ENCODE data around the gene EVI5L. TPM values are rescaled to one million over a fixed set of nuclear protein-coding genes. Genes with fewer than 3 reads are reported as not detected.

Gene EVI5L
- polyA plus RNA-seq, 3 donors = 0.76 to 5.7 (median 1.3) TPM

DNA sequence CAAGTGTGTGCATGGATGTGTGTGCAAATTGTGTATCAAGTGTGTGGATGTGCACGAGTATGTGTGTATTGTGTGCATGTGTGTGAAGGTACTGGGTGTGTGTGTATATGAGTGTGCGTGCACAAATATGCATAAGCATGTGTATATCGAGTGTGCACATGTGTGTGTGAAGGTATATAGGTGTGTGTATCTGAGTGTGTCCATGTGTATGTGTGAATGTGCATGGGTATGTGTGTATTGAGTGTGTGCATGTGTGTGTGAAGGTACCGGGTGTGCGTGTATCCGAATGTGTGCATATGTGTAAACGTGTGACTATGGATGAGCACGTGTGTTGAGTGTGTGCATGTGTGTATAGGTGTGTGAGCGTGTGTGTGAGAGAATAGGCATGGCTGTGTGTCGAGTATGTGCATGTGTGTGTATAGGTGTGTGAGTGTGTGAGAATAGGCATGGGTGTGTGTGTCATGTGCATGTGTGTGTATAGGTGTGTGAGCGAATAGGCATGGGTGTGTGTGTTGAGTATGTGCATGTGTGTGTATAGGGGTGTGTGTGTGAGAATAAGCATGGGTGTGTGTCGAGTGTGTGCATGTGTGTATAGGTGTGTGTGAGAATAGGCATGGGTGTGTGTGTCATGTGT, 12.8 kb downstream of the EVI5L start:
- intact Hi-C loops (cut with micrococcal nuclease) = no loop called here
- Histone ChIP-seq H3K79me2 (ENCODE audit: insufficient read depth, low read length) (no peaks in the 10 kb centered on the region), H3K4me3 (replicated peaks in 1 of 3; ENCODE audit: low read depth in 2 of 3, low read length in 3 of 3) (no peak overlapping the region), H3K36me3 (replicated peaks in 1 of 2; ENCODE audit: control insufficient read depth in 1 of 2, insufficient read depth in 2 of 2, low read length in 2 of 2) (no peaks in the 10 kb centered on the region), H2AFZ (ENCODE audit: insufficient read depth, low read depth, low read length, poor library complexity, severe bottlenecking) (no peak overlapping the region), H3K27ac (ENCODE audit: low read depth in 1 of 2, low read length in 2 of 2) (no peak overlapping the region), H3K4me1 (ENCODE audit: control insufficient read depth in 1 of 2, insufficient read depth in 2 of 2, low read length in 2 of 2) (no peaks in the 10 kb centered on the region), H3K9me3 (replicated peaks in 1 of 2; ENCODE audit: control insufficient read depth in 1 of 2, insufficient read depth in 1 of 2, low read length in 2 of 2) (no peaks in the 10 kb centered on the region), H3K27me3 (ENCODE audit: control insufficient read depth in 2 of 2, insufficient read depth in 2 of 2, low read length in 2 of 2) (no peaks in the 10 kb centered on the region), H3K9ac (ENCODE audit: insufficient read depth, low read length, poor library complexity, severe bottlenecking) (no peak overlapping the region), H4K20me1 (ENCODE audit: insufficient read depth, low read length) (no peaks in the 10 kb centered on the region), H3K4me2 (replicated peaks; ENCODE audit: extremely low read depth, low read length, poor library complexity, severe bottlenecking) (no peak overlapping the region)
- Mint-ChIP-seq H3K27me3 (ENCODE audit: low read depth in 3 of 3) (peaks cover 0 to 6% (median 1%) of the 10 kb centered on the region in 3 donors), H3K4me1 (peaks cover 5% of the 10 kb centered on the region), H3K9me3 (peaks cover 0 to 5% (median 0%) of the 10 kb centered on the region in 7 donors), H3K27ac (no peak overlapping the region), H3K4me3 (no peak overlapping the region), H3K36me3 (peaks cover 0 to 3% of the 10 kb centered on the region in 2 donors)
- no peak for DNase-seq
- WGBS (ENCODE audit: insufficient coverage) = over 99% methylated on average over 12 of the region's 12 CpGs
- TF ChIP-seq, protein P1, sequence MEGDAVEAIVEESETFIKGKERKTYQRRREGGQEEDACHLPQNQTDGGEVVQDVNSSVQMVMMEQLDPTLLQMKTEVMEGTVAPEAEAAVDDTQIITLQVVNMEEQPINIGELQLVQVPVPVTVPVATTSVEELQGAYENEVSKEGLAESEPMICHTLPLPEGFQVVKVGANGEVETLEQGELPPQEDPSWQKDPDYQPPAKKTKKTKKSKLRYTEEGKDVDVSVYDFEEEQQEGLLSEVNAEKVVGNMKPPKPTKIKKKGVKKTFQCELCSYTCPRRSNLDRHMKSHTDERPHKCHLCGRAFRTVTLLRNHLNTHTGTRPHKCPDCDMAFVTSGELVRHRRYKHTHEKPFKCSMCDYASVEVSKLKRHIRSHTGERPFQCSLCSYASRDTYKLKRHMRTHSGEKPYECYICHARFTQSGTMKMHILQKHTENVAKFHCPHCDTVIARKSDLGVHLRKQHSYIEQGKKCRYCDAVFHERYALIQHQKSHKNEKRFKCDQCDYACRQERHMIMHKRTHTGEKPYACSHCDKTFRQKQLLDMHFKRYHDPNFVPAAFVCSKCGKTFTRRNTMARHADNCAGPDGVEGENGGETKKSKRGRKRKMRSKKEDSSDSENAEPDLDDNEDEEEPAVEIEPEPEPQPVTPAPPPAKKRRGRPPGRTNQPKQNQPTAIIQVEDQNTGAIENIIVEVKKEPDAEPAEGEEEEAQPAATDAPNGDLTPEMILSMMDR (IDR thresholded peaks at IDR 0.05) = no peak

DNA sequence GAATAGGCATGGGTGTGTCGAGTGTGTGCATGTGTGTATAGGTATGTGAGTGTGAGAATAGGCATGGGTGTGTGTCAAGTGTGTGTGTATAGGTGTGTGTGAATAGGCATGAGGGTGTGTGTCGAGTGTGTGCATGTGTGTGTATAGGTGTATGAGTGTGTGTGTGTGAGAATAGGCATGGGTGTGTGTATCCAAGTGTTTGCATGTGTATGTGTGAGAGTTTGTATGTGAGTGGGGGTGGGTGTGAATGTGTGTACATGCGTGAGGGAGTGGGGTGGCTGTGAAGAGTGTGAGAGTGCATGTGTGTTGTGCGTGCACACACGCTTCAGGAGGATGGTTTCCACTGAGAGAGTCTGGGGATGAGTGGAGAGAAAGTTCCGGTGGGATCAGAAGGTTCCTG, 13.5 kb downstream of the EVI5L start:
- H3K4me1 ChIP-seq (ENCODE audit: control insufficient read depth in 1 of 2, insufficient read depth in 2 of 2, low read length in 2 of 2) = no peaks in the 10 kb centered on the region
- H3K4me2 ChIP-seq (replicated peaks; ENCODE audit: extremely low read depth, low read length, poor library complexity, severe bottlenecking) = no peak overlapping the region
- H3K27me3 ChIP-seq (ENCODE audit: control insufficient read depth in 2 of 2, insufficient read depth in 2 of 2, low read length in 2 of 2) = no peaks in the 10 kb centered on the region
- H3K79me2 ChIP-seq (ENCODE audit: insufficient read depth, low read length) = no peaks in the 10 kb centered on the region
- WGBS (ENCODE audit: insufficient coverage) = 93% methylated on average over 5 of the region's 6 CpGs
- H4K20me1 ChIP-seq (ENCODE audit: insufficient read depth, low read length) = no peaks in the 10 kb centered on the region
- H2AFZ ChIP-seq (ENCODE audit: insufficient read depth, low read depth, low read length, poor library complexity, severe bottlenecking) = no peak overlapping the region
- H3K36me3 ChIP-seq (replicated peaks in 1 of 2; ENCODE audit: control insufficient read depth in 1 of 2, insufficient read depth in 2 of 2, low read length in 2 of 2) = no peaks in the 10 kb centered on the region
- no peak overlapping the region for H3K27ac ChIP-seq (ENCODE audit: low read depth in 1 of 2, low read length in 2 of 2)
- H3K9ac ChIP-seq (ENCODE audit: insufficient read depth, low read length, poor library complexity, severe bottlenecking) = no peak overlapping the region
- peaks cover 0 to 2% of the 10 kb centered on the region in 2 donors for H3K36me3 Mint-ChIP-seq
- no peaks in the 10 kb centered on the region for H3K9me3 ChIP-seq (replicated peaks in 1 of 2; ENCODE audit: control insufficient read depth in 1 of 2, insufficient read depth in 1 of 2, low read length in 2 of 2)
- H3K4me1 Mint-ChIP-seq = peaks cover 5% of the 10 kb centered on the region
- DNase-seq = no peak
- no peak overlapping the region for H3K4me3 Mint-ChIP-seq
- intact Hi-C loops (cut with micrococcal nuclease) = no loop called here
- no peak overlapping the region for H3K4me3 ChIP-seq (replicated peaks in 1 of 3; ENCODE audit: low read depth in 2 of 3, low read length in 3 of 3)
- H3K27ac Mint-ChIP-seq = no peak overlapping the region
- peaks cover 0 to 6% (median 1%) of the 10 kb centered on the region in 3 donors for H3K27me3 Mint-ChIP-seq (ENCODE audit: low read depth in 3 of 3)
- H3K9me3 Mint-ChIP-seq = peaks cover 0 to 5% (median 0%) of the 10 kb centered on the region in 7 donors
- TF ChIP-seq, protein P1 (IDR thresholded peaks at IDR 0.05) = no peak
